ENCODE data around the gene MMP24OS. TPM values are rescaled to one million over a fixed set of nuclear protein-coding genes. Genes with fewer than 3 reads are reported as not detected.

MMP24OS gene
- total RNA-seq, 3 donors from 2014 or later: 90.9 to 156 (median 124) TPM

DNA sequence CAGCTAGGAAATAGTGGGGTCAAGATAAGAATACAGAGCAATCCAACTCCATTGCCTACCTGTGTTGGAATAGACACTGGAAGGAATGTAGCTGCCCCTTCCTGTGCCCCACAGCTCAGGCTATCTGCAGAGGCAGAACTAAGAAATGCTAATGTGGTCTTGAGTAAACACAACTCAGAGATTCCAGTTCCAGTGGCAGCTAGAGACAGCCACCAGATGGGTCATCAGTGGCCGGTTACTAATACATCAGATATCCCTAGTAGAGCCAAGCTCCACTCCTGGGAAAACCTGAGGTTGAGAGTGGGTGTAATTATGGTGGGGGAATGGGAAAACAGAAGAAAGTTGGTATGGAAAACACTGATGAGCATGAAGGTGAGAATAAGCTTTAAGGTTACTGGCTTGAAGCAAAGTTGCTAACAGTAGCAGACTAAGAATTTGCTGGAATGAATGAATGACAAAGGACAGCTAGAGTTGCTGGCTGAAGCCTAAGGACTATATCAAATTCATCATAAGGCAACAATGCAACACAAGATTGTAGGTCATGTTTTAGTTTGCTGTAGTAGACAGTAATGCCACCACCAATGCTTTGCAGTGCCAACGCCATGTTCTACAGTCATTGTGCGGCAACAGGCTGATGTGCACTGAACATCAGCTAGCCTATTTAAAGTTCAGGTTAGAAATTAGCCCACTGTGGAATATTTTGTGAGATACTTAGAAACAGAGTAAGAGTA is 42.6 kb upstream of the MMP24OS start:
- no peaks in the 10 kb centered on the region for H3K36me3 ChIP-seq (ENCODE audit: low read depth)
- no peak overlapping the region for H3K4me3 ChIP-seq
- DNase-seq: no peak
- intact Hi-C loops (cut with DNase I, micrococcal nuclease): no loop called here
- ATAC-seq: no peak
- TF ChIP-seq CTCF (IDR thresholded peaks at IDR 0.05): no peak
- H3K9me3 ChIP-seq: no peaks in the 10 kb centered on the region
- H3K4me1 ChIP-seq (ENCODE audit: low read depth): peaks cover 4% of the 10 kb centered on the region

- ATAC-seq: no peak
- Histone ChIP-seq H3K4me1 (ENCODE audit: low read depth) (peaks cover 4% of the 10 kb centered on the region), H3K36me3 (ENCODE audit: low read depth) (no peaks in the 10 kb centered on the region), H3K9me3 (no peaks in the 10 kb centered on the region), H3K4me3 (no peak overlapping the region)
- intact Hi-C loops (cut with DNase I, micrococcal nuclease): no loop called here
- no peak for TF ChIP-seq CTCF (IDR thresholded peaks at IDR 0.05)
- DNase-seq: no peak
Measured at GRCh38 chr20:35319871-35320197, 41.9 kb upstream of the MMP24OS start.

- Histone ChIP-seq H3K4me1 (ENCODE audit: low read depth) (peaks cover 4% of the 10 kb centered on the region), H3K4me3 (no peak overlapping the region), H3K9me3 (no peaks in the 10 kb centered on the region), H3K36me3 (ENCODE audit: low read depth) (no peaks in the 10 kb centered on the region)
- ATAC-seq (peak; percentile 37), DNase-seq (no peak)
- no peak for TF ChIP-seq CTCF (IDR thresholded peaks at IDR 0.05)
- intact Hi-C loops (cut with DNase I, micrococcal nuclease): no loop called here
Measured at GRCh38 chr20:35319192-35319870, 41.4 kb upstream of the MMP24OS start.

DNA sequence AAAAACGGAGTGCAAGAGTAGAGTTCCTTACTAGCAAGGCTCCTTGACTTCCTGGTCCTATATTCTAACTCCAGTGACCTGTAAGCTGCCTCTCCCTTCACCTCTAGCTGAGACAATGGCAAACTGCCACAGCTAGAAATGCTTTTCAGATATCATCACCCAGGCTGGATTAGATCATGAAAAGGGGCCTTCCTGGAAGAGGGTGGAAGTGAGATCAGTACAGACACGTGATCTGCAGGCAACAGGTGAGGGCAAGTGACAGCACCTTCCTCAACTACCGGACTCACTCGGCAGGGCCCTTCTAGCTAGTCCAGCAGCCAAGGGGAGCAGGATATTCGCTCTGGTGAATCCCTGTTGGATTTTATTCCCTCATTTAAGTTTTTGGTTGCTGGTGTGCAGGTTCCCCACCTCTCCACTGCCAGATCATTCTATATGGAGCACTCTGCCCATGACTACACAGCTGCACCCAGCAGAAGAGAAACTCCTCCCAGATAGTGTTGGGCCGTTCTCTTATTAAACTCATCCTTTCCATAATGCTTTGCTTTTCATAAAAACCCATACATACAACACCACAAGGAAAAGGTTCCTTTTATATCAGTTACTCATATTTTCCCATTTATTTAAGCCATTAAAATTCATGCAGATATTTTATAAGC is 40.7 kb upstream of the MMP24OS start:
- Histone ChIP-seq H3K4me1 (ENCODE audit: low read depth) (peaks cover 4% of the 10 kb centered on the region), H3K9me3 (no peaks in the 10 kb centered on the region), H3K4me3 (no peak overlapping the region), H3K36me3 (ENCODE audit: low read depth) (no peaks in the 10 kb centered on the region)
- intact Hi-C loops (cut with DNase I, micrococcal nuclease): no loop called here
- TF ChIP-seq CTCF (IDR thresholded peaks at IDR 0.05): no peak
- peak; percentile 59 to 81 (median 62) for DNase-seq
- ATAC-seq: peak; percentile 93

DNA sequence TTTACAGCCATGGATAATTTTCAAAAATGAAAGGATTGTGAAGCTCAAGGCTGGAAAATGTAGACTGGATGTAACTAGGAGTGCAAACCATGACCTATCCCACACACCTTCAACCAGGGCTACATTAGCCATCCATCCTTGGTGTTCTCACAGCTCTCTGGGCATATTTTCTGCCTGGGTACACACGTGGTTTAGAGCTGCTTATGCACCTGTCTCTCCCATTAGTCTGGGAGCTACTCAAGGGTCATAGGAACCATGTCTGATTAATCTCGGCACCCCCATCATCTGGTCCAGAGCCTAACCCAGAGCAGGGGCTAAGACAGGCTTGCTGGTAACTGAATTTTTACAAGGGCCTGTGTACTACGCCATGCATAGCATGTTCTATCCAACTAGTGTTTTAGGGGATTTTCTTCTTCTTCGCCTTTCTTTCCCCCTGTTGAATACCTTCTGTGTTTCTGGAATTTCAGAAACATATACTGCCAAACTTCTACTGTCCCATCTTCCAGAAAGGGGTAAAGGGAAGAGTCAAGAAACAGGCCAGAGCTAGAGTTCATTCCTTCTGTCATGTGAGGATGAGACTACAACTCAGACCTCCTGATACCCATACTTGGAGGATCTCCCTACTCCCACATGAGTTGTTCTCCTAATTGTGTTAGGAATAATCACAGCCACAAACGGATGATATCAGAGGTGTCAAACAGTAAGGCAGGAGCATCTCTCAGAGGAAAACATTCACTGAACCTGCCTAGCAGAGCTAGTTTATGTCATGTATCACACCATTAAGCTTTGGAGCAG is 39.7 kb upstream of the MMP24OS start:
- H3K9me3 ChIP-seq: no peaks in the 10 kb centered on the region
- ATAC-seq: no peak
- intact Hi-C loops (cut with DNase I, micrococcal nuclease): no loop called here
- DNase-seq: no peak
- no peaks in the 10 kb centered on the region for H3K36me3 ChIP-seq (ENCODE audit: low read depth)
- H3K4me3 ChIP-seq: no peak overlapping the region
- H3K4me1 ChIP-seq (ENCODE audit: low read depth): peaks cover 4% of the 10 kb centered on the region
- TF ChIP-seq CTCF (IDR thresholded peaks at IDR 0.05): no peak
